Cortex of kidney (tissue), 1 donor: ENCODE results near the gene FCN2.

Experiments
- DNase-seq: peaks from one replicate; lab custom pipeline; 2025; lab: John Stamatoyannopoulos, UW

FCN2 gene

DNA sequence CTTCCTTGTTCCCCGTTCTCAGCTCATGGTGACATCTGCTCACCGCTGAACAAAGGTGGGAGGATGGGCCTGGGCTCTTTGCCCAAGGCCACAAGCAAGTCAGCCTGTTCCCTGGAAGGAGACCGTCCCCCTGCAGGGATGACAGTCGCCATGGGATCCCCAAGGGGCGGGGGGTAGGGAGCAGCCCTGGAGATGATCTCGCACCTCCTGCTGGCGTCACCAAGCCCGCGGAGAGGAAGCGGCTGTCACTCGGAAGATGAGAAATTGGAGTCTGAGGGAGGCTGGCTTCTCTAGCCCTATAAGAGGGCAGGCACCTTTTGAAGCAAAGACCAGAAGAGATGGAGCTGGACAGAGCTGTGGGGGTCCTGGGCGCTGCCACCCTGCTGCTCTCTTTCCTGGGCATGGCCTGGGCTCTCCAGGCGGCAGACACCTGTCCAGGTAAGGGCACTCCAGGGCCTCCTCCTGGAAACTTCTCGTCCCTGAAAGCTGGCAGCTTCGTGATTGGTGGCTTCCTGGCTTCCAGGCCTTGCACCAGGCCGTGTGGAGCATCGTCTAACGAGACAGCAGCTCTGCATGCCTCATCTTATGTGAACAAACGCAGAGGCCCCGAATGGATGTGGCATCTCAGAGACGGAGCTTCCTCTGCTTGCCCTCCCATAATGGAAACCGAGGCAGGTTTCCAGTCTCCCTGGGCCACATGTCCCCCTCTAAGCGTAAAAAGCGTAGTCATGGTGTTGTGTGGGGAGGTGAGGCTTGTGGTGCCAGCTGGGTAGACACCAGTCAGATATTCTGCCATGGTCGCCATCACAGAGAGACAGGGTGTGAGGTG is at the start of gene FCN2:
FCN2 (plus strand) TSS at position 327 of the 829 bp plus-strand sequence; CDS start at position 339, 12 bp downstream.
- DNase-seq, result no peak

DNA sequence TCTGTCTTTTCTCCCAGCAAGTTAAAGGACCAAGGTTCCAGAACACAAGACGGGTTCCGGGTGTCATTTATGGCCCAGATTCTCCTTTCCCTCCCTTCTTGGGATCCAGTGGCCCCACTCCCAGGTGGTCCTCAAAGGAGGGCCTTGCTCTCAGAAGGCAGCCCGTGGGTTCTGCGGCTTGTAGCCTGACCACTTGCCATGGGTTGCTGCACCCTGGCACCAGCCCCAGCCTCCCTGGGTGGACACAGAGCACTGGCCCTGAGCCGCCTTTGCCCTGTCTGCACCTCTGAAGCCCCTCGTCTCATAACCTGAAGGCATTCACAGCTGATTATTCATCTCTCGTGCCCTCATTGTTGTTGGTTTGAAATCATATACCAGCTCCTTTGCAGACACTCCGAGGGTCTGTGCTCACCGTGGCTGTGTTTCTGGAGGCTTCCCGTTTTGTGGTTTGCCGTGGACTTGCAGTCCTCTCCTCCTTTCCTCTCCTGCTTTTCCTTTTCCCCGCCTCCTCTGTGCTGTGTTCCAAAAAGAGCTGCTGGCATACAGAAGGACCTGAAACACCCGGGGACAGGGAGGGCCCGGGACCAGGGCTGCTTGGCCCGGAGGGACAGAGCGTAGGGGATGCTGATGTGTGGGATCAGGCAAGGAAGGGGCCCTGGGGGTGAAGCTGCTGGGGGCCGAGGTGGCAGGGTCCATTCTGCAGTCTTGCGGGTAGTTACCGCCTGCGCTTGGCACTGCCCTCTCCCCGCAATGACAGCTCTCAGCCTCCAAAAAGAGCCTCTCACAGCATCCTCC is 49.5 kb upstream of the FCN2 start:
- DNase-seq, result no peak

DNA sequence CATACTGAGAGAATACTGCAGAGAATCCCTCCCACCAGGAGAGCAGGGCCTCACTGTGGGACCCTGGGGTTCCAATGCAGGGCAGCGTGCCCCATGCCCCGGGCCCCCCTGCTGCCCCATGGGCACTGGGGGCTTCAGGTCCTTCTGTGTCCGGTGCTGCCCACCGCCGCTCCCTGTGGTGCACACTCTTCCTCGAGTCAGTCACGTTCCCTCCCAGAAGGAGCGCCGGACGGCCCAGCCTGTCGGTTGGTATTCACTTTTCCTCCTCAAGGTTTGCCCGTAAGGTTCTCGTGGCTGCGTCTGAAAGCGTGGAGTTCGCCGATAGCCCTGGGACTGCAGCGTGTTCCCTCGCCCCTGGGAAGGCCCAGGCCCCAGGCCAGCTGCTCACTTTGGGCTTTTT is 48.1 kb upstream of the FCN2 start:
- DNase-seq, result no peak

DNA sequence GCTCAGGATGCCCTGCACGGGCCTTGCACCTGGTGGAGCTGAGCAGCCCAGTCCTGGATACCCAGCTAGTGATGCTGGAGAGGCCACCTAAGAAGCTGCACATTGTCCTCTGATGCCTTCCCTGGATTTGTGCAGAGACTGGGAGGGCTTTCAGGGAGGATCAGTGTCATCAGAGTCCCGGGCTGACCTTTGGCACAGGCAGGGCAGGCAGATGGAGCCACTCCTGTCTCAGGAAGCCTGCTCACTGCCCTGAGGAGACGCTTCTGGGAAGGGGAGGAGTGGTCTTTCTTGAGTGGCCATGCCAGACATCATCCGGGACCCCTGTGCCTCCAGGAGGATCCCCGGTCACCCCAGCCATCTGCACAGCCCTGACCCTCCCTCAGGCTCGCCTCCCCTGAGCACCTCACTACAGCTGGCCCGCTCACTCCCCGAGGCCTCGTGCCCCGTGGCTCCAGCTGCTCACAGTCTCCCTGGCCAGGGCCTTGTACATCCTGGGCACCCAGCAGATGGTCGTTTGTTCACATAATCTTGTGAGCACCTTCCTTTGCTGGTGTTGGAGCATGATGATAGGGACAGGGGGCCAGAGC is 47.2 kb upstream of the FCN2 start:
- DNase-seq, result no peak

DNA sequence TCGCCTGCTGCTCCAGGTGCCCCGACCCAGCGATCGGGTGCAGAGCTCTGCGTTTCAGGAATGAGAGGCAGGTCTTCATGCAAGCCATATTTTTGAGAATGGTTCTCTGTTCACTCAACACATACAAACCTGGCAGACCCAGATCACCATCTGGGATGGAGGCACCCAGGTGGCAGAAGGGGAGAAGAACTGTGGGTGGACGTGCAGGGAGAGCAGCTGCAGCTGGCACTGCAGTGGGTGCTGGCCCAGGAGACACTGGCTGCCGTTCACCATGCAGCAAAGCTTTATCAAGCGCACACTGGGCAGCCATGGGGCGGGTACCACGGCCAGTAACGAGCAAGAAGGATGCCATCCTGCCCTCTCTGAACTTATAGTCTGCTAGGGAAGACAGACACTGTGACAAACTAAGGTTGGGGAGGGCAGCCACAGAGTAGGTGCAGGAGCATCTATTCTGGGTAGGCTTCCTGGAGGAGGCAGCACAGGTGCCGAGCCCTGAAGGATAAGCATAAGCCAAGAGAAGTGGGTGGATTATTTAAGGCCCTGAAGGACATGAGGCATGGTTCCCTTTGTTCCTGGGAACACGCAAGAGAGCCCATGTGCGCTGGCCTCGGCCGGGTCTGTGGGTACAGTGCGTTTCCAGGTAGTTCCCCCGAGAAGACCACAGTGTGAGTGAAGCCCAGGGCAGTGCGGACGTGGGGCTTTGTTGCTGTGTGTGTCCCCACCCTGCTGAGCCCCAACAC is 46.2 kb upstream of the FCN2 start:
- DNase-seq, result no peak

DNA sequence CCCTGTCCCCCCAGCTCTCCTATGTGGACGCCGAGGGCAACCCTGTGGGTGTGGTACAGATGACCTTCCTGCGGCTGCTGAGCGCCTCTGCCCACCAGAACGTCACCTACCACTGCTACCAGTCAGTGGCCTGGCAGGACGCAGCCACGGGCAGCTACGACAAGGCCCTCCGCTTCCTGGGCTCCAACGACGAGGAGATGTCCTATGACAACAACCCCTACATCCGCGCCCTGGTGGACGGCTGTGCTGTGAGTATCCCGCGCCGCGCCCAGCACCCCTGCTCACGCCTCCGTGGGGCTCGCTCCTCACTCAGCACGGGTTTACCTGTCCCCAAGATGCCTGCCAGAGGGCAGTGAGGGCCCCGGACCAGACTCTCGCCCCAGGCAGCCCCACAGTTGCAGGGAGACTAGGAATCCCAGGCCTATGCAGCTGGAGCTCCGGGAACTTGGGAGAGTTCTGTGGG is 45.6 kb upstream of the FCN2 start:
- no peak for DNase-seq

DNA sequence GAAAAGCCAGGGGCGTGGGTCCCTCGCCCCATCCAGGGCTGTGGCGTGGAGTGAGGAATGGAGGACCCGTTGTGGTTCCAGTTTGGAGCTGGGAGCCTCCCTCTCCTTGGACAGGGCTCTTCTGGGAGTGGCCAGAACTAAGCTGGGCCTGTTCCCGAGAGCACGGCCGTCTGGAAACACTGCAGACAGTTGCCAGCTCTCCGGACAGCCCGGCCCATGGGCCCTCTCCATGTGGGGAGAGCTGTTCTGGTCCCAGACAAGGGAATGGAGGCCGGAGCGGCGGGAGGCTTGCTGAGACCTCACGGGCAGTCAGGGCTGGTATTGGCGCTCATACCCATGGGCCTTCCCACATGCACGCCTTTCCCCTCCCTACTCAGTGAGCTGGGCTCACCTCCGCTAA is 45.2 kb upstream of the FCN2 start:
- no peak for DNase-seq

DNA sequence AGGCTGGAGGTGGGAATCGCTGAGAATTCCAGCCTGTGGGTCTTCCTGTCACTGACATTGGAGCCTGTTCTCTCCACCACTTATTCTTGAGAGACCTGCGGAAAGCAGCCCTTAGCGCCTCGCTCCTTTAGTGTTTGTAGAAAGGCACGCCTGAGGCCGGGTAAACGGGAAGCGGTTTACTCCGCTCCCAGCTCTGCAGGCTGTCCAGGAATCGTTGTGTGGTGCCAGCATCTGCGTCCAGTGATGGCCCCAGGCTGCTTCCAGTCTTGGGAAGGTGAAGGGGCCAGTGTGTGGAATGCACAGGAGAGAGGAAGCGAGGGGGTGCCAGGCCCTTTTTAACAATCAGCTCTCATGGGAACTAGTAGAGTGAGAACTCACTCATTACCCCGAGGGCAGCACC is 44.6 kb upstream of the FCN2 start:
- no peak for DNase-seq

DNA sequence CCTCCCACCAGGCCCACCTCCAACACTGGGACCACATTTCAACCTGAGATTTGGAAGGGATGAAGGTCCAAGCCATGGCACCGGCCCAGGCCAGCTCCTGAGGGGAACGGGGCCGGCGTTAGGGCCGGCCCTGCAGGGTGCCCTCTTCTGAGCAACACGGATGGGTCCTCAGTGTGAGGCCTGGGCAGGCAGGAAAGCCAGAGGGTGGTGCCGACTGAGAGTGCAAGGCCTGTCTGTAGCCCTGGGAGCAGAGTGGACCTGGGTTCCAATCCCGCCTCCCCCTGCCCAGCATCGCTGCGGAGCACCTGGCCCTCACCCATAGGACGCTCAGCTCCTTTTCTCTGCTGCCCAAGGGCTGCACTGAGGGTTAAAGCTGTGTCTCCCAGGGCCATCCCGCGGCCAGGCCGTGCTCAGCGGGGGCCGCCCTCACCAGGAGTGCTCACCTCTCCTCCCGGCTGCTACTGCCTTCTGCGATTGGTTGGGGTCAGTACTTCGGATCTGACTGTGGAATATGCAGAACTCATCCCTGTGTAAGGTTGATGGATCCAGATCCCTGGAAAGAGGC is 44.1 kb upstream of the FCN2 start:
- DNase-seq, result no peak

DNA sequence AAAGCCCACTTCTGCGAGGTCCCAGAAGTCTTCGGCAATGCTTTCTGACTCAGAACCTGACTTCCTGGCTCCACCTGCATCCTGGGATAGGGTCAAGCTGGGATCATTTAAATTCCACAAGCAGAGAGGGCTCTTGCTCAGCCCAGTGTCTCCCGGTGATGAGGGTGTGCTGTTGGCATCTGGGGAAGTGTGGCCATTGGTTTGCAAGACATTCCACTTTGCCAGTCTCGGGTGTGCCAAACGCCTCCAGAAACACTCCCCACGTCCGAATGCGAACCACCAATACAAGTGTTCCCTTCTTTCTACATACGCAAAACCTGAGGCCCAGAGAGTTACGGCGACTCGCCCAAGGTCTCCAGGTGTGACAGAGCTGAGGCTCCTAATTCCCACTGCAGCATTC is 43.1 kb upstream of the FCN2 start:
- DNase-seq, result no peak

DNA sequence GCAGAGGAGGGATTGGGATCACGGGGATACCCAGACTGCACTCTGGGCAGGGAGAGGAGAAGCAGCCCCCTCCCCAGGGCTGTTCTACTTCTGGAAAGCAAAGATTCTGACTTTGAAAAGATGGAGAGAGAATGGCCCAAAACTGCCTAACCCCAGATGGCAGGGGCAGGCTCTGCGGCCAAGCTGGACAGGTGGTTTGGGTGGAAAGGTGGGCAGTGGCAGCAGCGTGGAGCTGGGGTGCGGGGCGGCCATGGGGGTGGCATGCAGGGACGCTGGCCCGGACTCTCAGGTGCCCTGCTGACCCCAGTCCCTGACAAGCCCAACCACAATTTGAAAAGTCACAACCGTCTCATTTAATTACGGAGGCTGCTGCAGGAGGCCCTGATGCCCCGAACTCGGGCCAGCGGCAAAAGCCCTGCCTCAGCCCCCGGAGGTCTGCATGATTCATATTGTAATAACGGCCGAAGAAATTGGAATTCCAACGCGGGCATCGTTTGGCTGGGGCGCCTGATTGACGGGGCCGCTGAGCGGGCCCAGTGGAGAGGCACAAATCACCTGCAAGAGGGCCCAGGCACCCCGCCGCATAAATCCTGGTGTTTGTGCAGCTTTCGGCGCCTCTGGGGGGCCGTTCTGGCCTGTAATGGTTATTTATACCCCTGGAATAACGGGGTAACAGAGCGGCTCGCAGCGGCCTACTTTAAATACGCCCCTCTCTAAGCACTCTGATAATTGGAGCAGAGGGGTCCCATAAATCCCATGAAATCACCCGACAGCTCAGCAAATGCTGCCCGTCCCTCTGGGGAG is 41.8 kb upstream of the FCN2 start:
- DNase-seq, result no peak

DNA sequence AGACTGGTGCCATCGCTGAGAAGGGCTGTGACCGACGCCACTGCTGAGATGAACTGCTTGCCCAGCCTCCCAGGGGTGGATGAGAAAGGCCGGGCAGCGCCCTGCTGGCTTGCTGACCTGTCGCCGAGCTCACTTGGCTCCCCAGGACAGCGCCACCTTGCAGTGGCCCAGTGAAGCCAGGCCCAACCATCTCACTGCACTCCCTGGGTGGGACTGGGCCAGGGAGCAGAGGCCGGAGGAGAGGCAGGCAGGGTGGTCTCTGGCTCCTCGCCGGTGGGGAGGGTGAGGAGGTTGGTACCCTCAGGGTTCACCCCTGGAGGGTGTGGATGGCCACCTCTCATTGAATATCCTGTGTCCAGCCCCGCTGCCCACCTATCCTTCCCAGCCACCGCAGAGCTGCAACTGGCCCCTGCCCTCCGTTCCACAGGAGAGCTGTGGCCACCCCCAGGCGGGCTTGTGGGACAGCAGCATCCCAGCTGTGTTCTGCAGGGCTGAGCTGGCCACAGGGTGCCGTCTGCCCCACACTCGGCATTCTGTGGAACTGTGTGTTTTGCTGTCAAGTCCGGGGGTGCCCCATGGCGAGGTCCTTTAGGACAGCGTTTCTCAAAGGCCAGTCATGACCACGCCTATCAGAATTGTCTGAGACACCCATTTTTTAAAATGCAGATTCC is 41.0 kb upstream of the FCN2 start:
- no peak for DNase-seq

DNA sequence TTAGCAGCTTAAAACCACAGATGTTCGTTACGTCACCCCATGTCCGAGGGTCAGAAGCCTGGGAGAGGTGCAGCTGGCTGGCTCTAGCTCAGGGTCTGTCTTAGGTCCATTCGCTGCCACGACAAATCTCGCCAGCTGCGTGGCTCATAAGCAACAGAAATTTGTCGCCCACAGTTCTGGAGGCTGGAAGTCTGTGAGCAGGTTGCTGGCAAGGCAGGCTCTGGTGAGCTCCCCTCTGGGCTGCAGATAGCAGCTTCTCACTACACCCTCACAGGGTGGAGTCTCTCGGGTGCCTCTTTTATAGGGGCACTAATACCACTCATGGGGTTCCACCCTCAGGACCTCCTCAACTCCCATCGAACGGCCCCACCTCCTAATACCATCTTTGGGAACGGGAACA is 40.1 kb upstream of the FCN2 start:
- no peak for DNase-seq

DNA sequence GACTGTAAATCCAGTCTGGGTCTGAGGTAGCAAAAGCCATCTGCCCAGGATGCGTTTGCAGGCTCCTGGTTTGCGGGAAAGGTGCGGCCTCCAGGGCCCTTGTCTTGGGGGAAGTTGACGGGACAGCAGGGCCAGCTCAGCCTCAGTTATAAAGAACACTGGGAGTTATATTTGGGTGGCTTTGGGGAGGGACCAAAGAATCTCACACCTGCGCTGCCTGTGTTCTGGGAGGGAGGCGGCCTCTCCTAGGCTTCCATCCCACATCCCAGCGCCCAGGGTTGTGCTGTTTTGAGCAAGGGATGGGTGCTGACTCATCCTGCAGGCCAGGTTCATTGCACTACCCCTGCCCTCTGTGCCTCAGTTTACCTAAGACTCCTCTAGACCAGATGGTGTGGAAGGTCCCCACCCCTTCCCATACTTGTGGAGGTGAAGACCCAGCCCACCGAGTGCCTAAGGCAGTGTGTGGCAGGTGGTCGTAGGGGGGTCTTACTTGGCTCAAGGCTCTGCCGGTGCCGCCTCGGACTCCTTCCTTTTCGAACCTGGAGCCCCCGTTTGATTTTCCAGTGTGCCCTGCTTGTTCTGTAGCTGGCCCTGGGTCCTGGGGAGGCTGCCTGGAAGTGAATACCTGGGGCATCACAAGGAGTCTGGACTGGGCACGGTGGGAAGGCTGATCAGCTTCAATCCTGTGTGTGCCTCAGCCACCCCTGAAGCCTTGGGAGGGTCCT is 39.3 kb upstream of the FCN2 start:
- no peak for DNase-seq

DNA sequence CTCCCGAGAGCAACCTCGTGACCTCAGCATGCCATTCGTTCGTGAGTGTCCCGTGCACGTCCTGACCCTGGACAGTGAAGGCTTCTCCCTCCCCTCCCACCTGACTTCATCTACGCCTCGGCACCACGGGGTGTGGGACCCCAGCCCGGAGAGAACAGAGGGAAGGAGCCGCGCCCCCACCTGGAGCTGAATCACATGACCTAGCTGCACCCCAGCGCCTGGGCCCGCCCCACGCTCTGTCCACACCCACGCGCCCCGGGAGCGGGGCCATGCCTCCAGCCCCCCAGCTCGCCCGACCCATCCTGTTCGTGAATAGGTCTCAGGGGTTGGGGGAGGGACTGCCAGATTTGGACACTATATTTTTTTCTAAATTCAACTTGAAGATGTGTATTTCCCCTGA is 38.3 kb upstream of the FCN2 start:
- no peak for DNase-seq

DNA sequence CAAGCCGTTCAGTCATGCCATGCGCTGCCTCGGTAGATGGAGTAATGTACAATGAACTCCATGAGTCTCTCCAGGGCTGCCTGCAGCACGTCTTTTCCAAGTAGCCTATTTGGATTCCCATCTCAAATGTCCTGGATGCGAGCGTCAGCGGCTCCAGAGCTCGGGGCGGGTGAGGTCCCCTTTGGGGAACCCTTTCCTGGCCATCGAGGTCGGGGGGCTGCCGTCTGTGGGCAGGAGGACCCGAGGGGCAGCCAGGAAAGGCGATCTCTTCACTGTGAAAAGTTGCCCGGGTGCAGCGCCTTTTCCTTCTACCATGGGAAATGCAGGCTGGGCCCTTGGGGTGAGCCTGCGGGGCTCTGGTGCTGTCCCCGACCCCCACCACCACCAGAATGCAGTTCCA is 36.9 kb upstream of the FCN2 start:
- DNase-seq, result no peak

DNA sequence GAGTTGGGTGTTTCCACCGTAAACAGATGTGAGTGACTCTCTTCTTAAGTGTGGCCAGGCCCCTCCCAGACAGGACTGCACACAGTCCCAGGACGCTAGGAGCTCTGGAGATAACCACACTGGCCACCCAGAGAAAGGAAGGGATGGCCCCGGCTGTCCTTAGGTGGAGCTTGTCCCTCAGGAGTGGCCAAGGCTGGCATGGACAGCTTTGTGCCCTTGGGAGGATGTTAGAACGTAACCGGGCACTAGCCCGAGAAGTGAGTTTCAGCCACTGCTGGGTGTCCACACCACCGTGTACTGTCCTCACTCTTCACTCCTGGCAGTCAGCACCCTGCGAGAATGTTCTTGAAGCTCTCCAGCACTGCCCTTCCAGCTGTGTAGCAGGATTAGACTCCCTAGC is 35.8 kb upstream of the FCN2 start:
- no peak for DNase-seq

DNA sequence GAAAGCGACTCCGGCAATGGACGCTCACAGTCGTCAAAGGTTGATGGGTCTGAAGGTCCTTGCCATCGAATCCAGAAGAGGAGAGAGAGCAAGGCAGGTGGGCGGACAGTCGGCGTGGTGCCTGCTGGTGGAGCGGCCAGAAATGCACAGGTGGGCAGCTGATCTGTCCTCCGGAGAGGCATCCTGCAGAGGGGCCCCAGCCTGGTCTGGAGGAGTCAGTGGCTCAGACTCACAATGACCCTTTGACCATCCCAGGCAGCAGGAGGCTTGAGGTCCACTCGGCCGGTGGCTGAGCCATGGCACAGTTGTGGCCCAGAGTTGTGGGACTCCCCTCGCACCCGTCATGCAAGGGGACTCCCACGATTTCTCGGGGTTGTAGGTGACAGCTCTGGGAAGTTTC is 34.4 kb upstream of the FCN2 start:
- DNase-seq, result no peak

DNA sequence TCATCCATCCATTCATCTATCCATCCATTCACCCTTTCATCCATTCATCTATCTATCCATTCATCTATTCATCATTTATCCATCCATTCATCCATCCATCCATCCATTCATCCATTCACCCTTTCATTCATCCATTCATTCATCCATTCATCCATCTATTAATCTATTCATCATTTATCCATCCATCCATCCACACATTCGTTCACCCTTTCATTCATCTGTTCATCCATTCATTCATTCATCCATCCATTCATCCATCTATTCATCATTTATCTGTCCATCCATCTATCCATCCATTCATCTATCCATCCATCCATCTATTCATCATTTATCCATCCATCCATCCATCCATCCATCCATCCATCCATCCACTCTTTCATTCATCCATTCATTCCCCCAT is 33.9 kb upstream of the FCN2 start:
- DNase-seq, result no peak

DNA sequence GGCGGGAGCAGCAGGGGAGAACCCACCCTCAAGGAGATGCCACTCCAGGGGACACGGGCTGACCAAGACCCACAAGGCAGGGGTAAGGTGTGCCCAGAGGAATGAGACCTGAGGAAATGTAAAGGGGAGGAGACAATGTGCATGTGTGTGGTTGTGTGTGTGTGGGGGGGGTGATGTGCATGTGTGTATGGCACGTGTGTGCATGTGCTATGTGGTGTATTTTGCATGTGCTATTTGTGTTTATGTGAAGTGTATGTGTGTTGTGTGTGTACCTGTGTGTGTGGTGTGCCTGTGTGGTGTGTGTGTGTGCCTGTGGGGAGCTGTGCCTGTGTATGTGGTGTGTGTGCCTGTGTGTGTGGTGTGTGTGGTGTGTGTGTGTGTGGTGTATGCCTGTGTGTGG is 33.5 kb upstream of the FCN2 start:
- DNase-seq, result no peak
